ENCODE data around the gene C6orf163. TPM values are rescaled to one million over a fixed set of nuclear protein-coding genes. Genes with fewer than 3 reads are reported as not detected.

Gene C6orf163
- total and polyA plus RNA-seq, 2 experiments from 2014 or later: 2.8 to 4.3 TPM

DNA sequence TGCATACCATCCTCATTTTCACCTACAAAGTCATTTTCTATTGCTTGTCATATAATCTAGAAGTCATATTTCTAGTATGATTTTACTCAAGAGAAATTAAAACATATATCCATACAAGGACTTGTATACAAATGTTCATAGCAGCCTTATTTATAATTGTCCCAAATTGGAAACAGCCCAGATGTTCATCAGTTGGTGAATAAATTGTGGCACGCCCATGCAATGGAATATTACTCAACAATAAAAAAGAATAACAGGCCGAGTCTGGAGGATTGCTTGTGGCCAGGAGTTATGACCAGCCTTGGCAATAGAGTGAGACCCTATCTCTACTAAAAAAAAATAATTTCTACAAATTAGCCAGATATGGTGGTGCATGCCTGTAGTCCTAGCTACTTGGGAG is 28.8 kb downstream of the C6orf163 start:
- DNase-seq (ENCODE audit: low read depth in 1 of 2, low spot score in 1 of 2): no peak
- TF ChIP-seq, protein P1, sequence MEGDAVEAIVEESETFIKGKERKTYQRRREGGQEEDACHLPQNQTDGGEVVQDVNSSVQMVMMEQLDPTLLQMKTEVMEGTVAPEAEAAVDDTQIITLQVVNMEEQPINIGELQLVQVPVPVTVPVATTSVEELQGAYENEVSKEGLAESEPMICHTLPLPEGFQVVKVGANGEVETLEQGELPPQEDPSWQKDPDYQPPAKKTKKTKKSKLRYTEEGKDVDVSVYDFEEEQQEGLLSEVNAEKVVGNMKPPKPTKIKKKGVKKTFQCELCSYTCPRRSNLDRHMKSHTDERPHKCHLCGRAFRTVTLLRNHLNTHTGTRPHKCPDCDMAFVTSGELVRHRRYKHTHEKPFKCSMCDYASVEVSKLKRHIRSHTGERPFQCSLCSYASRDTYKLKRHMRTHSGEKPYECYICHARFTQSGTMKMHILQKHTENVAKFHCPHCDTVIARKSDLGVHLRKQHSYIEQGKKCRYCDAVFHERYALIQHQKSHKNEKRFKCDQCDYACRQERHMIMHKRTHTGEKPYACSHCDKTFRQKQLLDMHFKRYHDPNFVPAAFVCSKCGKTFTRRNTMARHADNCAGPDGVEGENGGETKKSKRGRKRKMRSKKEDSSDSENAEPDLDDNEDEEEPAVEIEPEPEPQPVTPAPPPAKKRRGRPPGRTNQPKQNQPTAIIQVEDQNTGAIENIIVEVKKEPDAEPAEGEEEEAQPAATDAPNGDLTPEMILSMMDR (IDR thresholded peaks at IDR 0.05; ENCODE audit: low read depth, low read length): no peak
- no peak overlapping the region for H3K27ac ChIP-seq

DNA sequence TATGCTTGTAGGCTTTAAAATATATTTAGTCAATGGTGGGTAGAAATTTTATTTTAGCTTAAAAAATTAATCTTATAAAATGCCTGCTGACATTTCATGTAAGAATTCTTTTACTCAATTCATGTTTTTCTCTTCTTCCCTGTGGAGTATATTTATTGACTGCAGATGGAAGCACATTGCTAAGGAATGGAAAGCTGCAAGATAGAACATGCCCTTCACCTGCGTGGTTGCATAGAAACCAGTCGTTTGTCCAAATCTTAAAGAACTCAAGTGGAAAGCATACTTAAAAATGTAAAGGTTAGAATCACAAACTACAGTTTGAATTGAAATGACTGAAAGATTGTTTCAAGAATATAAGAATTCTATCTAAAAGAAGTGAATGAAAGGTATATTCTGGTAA is 30.7 kb downstream of the C6orf163 start:
- Histone ChIP-seq H3K4me1 (ENCODE audit: low read depth) (no peaks in the 10 kb centered on the region), H3K27me3 (no peaks in the 10 kb centered on the region), H3K4me3 (no peak overlapping the region), H3K9me3 (ENCODE audit: low read depth) (no peaks in the 10 kb centered on the region), H3K36me3 (no peaks in the 10 kb centered on the region), H3K27ac (no peak overlapping the region)
- DNase-seq (ENCODE audit: low read depth in 1 of 2, low spot score in 1 of 2): no peak
- TF ChIP-seq, protein P1 (IDR thresholded peaks at IDR 0.05; ENCODE audit: low read depth, low read length): no peak

More for the DNA sequence above, 28.8 kb downstream of the C6orf163 start:
- no peaks in the 10 kb centered on the region for H3K9me3 ChIP-seq (ENCODE audit: low read depth)
- H3K36me3 ChIP-seq: no peaks in the 10 kb centered on the region
- H3K4me1 ChIP-seq (ENCODE audit: low read depth): no peaks in the 10 kb centered on the region
- H3K4me3 ChIP-seq: no peak overlapping the region
- H3K27me3 ChIP-seq: no peaks in the 10 kb centered on the region

DNA sequence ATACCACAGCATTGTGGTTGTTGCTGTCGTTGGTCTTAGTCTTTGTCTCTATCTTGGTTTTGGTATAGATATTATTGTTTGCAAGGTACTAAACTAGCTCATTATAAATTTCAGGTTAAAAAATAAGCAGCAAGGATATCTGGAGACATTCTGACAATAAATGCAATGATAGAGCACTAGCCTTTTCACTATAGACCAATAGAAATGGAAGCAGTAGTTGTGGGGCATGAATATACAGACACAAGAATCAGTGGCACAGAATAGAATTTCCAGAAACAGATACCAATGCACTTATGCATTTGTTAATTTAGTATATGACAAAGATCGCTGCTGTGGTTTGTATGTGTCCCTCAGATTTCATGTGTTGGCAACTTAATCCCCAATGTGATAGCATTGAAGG is 32.0 kb downstream of the C6orf163 start:
- TF ChIP-seq, protein P1 (IDR thresholded peaks at IDR 0.05; ENCODE audit: low read depth, low read length): no peak
- Histone ChIP-seq H3K36me3 (no peaks in the 10 kb centered on the region), H3K4me1 (ENCODE audit: low read depth) (no peaks in the 10 kb centered on the region), H3K4me3 (no peak overlapping the region), H3K27me3 (no peaks in the 10 kb centered on the region), H3K9me3 (ENCODE audit: low read depth) (no peaks in the 10 kb centered on the region), H3K27ac (no peak overlapping the region)
- no peak for DNase-seq (ENCODE audit: low read depth in 1 of 2, low spot score in 1 of 2)

DNA sequence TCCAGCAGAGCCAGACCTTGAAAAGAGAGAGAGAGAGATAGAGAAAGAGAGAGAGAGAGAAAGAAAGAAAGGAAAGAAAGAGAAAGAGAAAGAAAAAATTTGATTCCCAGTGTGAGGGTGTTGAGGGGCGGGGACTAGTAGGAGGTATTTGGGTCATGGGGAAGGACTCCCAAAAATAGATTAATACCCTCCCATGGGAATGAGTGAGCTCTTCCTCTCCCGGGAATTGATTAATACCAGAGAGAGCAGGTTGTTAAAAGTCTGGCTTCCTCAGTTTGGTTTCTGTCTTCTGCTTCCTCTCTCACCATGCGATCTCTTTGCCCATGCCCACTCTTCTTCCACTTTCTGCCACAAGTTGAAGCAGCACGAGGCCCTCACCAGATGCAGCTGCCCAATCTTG is 34.3 kb downstream of the C6orf163 start:
- Histone ChIP-seq H3K4me3 (no peak overlapping the region), H3K27ac (no peak overlapping the region), H3K4me1 (ENCODE audit: low read depth) (no peaks in the 10 kb centered on the region), H3K36me3 (no peaks in the 10 kb centered on the region), H3K9me3 (ENCODE audit: low read depth) (no peaks in the 10 kb centered on the region), H3K27me3 (no peaks in the 10 kb centered on the region)
- DNase-seq (ENCODE audit: low read depth in 1 of 2, low spot score in 1 of 2): no peak
- TF ChIP-seq, protein P1 (IDR thresholded peaks at IDR 0.05; ENCODE audit: low read depth, low read length): no peak

DNA sequence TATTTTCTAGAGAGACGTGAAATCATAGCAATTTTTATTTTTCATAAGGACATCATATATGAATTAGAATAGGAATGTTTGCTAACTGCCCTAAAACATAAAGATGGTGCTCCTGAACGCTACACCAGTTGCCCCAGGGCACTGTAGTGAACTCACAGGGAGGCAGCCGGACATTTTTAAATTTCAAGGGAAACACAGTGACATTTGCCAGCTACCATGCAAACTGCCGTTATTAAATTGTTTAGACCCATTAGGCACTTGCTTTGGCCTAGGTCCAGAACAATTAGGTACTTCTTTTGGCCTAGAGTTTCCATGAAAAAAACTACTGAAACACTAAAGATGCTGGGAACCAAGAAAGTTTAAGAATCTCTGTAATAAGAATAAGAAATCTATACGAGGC is 38.2 kb downstream of the C6orf163 start:
- no peaks in the 10 kb centered on the region for H3K36me3 ChIP-seq
- no peak overlapping the region for H3K27ac ChIP-seq
- H3K9me3 ChIP-seq (ENCODE audit: low read depth): no peaks in the 10 kb centered on the region
- H3K4me3 ChIP-seq: no peak overlapping the region
- no peaks in the 10 kb centered on the region for H3K27me3 ChIP-seq
- no peaks in the 10 kb centered on the region for H3K4me1 ChIP-seq (ENCODE audit: low read depth)
- no peak for DNase-seq (ENCODE audit: low read depth in 1 of 2, low spot score in 1 of 2)
- TF ChIP-seq, protein P1 (IDR thresholded peaks at IDR 0.05; ENCODE audit: low read depth, low read length): no peak

DNA sequence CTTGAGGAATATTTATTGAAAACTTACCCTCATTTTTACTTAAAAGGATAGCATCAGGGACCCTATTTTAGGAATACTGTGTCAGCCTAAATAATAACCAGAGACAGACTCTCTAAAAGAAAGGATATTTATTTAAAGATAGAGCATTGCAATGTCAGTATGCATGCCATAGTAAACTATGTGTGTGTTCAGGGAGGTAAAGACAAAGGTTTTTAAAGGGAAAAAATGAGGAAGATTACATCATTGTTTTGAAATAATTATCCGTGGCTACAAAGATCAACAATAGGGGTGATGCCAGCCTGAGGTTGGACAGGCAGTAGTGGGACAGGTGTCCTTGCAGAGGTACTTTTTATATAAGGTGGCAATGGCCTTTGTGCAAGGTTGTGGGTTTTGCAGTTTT is 39.4 kb downstream of the C6orf163 start:
- TF ChIP-seq, protein P1 (IDR thresholded peaks at IDR 0.05; ENCODE audit: low read depth, low read length): no peak
- H3K4me3 ChIP-seq: no peak overlapping the region
- no peak overlapping the region for H3K27ac ChIP-seq
- H3K4me1 ChIP-seq (ENCODE audit: low read depth): no peaks in the 10 kb centered on the region
- H3K36me3 ChIP-seq: no peaks in the 10 kb centered on the region
- H3K9me3 ChIP-seq (ENCODE audit: low read depth): no peaks in the 10 kb centered on the region
- no peaks in the 10 kb centered on the region for H3K27me3 ChIP-seq
- DNase-seq (ENCODE audit: low read depth in 1 of 2, low spot score in 1 of 2): no peak

All from cardiac muscle cell (in vitro differentiated cells and primary cell).